H1 (cell line): Measurements from ENCODE around the gene COX7A2. TPM values are rescaled to one million over a fixed set of nuclear protein-coding genes. Genes with fewer than 3 reads are reported as not detected.

Source experiments
- CTCF ChIA-PET: fragments of 300-600 bp; sonication (Branson Sonifier 250); formaldehyde crosslinking; loops from one replicate; lab custom pipeline; 2021; ENCODE audit not compliant: partially characterized antibody; lab: Charles Lee
- POLR2A ChIA-PET: fragments of 300-600 bp; sonication (Branson Sonifier 250); formaldehyde crosslinking; loops from one replicate; lab custom pipeline; 2021; ENCODE audit warnings: inconsistent platforms; ENCODE audit not compliant: partially characterized antibody; lab: Charles Lee
- DNase-seq, 2 experiments: peaks; one replicate each; pipeline versions ENCODE4 v3.0.0 to v3.0.0-alpha.2; 2010 to 2022; ENCODE audit warnings: low spot score in 2 of 2, low read depth in 1 of 2, mixed read lengths in 1 of 2
- FAIRE-seq: peaks from 2 replicates; lab custom pipeline; 2011; peaks lifted over from hg19 to GRCh38; lab: Jason Lieb, UNC
- H2AFZ ChIP-seq: 2 replicates; pipeline ENCODE4 v1.8.1; 2012; ENCODE audit warnings: low read length, inconsistent platforms
- H2AK5ac ChIP-seq: 2 replicates; pipeline ENCODE4 v1.6.1; 2013; ENCODE audit warnings: low read depth, low read length
- H2BK120ac ChIP-seq: replicated peaks from 2 replicates; pipeline ENCODE3; 2013; ENCODE audit warnings: low read depth, low read length, inconsistent platforms
- H2BK12ac ChIP-seq: 2 replicates; pipeline ENCODE4 v1.6.1; 2013; ENCODE audit warnings: low read depth, low read length
- H2BK15ac ChIP-seq: 2 replicates; pipeline ENCODE4 v1.6.1; 2013; ENCODE audit warnings: low read length
- H2BK20ac ChIP-seq: 2 replicates; pipeline ENCODE4 v1.6.1; 2013; ENCODE audit warnings: low read length
- H2BK5ac ChIP-seq: 2 replicates; pipeline ENCODE4 v1.6.1; 2013; ENCODE audit warnings: low read depth, low read length
- H3K14ac ChIP-seq: 2 replicates; pipeline ENCODE4 v1.6.1; 2013; ENCODE audit warnings: inconsistent platforms; ENCODE audit not compliant: insufficient read length
- H3K18ac ChIP-seq: 2 replicates; pipeline ENCODE4 v1.6.1; 2013; ENCODE audit warnings: low read length; ENCODE audit errors: extremely low read depth
- H3K23ac ChIP-seq: 2 replicates; pipeline ENCODE4 v1.6.1; 2013; ENCODE audit warnings: inconsistent platforms; ENCODE audit not compliant: insufficient read length
- H3K23me2 ChIP-seq: 2 replicates; pipeline ENCODE4 v1.6.1; 2013; ENCODE audit warnings: low read depth, low read length
- H3K27ac ChIP-seq: 2 replicates; pipeline ENCODE4 v1.6.1; 2011; ENCODE audit warnings: low read depth, low read length, inconsistent platforms
- H3K27me3 ChIP-seq, 4 experiments: replicated peaks in 1 of 4; 1 replicate in 1 of 4; 2 replicates in 3 of 4; pipeline versions ENCODE4 v1.6.1 to v1.8.1; 2011 to 2013; ENCODE audit warnings: low read length in 3 of 4, mild to moderate bottlenecking in 3 of 4, inconsistent platforms in 2 of 4, mixed read lengths in 2 of 4, moderate library complexity in 1 of 4; ENCODE audit not compliant: control insufficient read depth in 3 of 4, insufficient read depth in 3 of 4; ENCODE audit errors: extremely low read depth in 1 of 4
- H3K36me3 ChIP-seq, 4 experiments: 2 replicates each; pipeline versions ENCODE4 v1.6.1 to v1.8.1; 2011 to 2013; ENCODE audit warnings: mild to moderate bottlenecking in 4 of 4, low read length in 3 of 4, moderate library complexity in 2 of 4, control low read depth in 1 of 4, inconsistent platforms in 1 of 4; ENCODE audit not compliant: insufficient read depth in 4 of 4, control insufficient read depth in 2 of 4
- H3K4ac ChIP-seq: replicated peaks from 2 replicates; pipeline ENCODE3; 2013; ENCODE audit warnings: low read length, low read depth, mixed read lengths, inconsistent platforms; ENCODE audit not compliant: insufficient read length
- H3K4me1 ChIP-seq, 4 experiments: replicated peaks in 1 of 4; 1 replicate in 1 of 4; 2 replicates in 3 of 4; pipeline versions ENCODE4 v1.6.1 to v1.8.1; 2011 to 2013; ENCODE audit warnings: low read length in 3 of 4, inconsistent platforms in 2 of 4, mixed read lengths in 1 of 4; ENCODE audit not compliant: insufficient read depth in 4 of 4, control insufficient read depth in 3 of 4
- H3K4me2 ChIP-seq, 2 experiments: 2 replicates each; pipeline versions ENCODE4 v1.6.1 to v1.8.1; 2011 to 2013; ENCODE audit warnings: low read depth in 2 of 2, low read length in 2 of 2, control low read depth in 1 of 2, inconsistent platforms in 1 of 2, mild to moderate bottlenecking in 1 of 2; ENCODE audit not compliant: insufficient read depth in 1 of 2
- H3K4me3 ChIP-seq, 4 experiments: fragments of 200-600, 300-600 bp in 1 of 4; sonication (generic), shearing (Covaris generic), sonication (Bioruptor Twin) in 1 of 4; 2 replicates each; pipeline versions ENCODE4 v1.5.1 to v1.8.1; 2011 to 2016; ENCODE audit warnings: low read length in 4 of 4, low read depth in 3 of 4, control low read depth in 2 of 4, inconsistent platforms in 2 of 4, mild to moderate bottlenecking in 2 of 4, mixed read lengths in 1 of 4, moderate library complexity in 1 of 4; ENCODE audit not compliant: insufficient read depth in 2 of 4; ENCODE audit errors: extremely low read depth in 1 of 4
- H3K56ac ChIP-seq: replicated peaks from 2 replicates; pipeline ENCODE3; 2013; ENCODE audit warnings: low read depth, mild to moderate bottlenecking, mixed read lengths, low read length, inconsistent platforms; ENCODE audit not compliant: insufficient read length
- H3K79me1 ChIP-seq: 2 replicates; pipeline ENCODE4 v1.6.1; 2013; ENCODE audit warnings: low read depth, low read length, control low read depth
- H3K79me2 ChIP-seq, 2 experiments: 2 replicates each; pipeline versions ENCODE4 v1.6.1 to v1.8.1; 2012 to 2013; ENCODE audit warnings: low read length in 2 of 2, mild to moderate bottlenecking in 2 of 2, inconsistent platforms in 1 of 2; ENCODE audit not compliant: insufficient read depth in 2 of 2, control insufficient read depth in 1 of 2
- H3K9ac ChIP-seq, 4 experiments: replicated peaks in 1 of 4; 1 replicate in 1 of 4; 2 replicates in 3 of 4; pipeline versions ENCODE4 v1.6.1 to v1.8.1; 2011 to 2013; ENCODE audit warnings: low read depth in 3 of 4, low read length in 3 of 4, control low read depth in 2 of 4, mild to moderate bottlenecking in 2 of 4, moderate library complexity in 2 of 4, inconsistent platforms in 1 of 4; ENCODE audit errors: extremely low read depth in 1 of 4
- H3K9me3 ChIP-seq, 2 experiments: 2 replicates each; pipeline versions ENCODE4 v1.6.1 to v1.8.1; 2012 to 2013; ENCODE audit warnings: mild to moderate bottlenecking in 2 of 2, moderate library complexity in 2 of 2, control low read depth in 1 of 2, inconsistent platforms in 1 of 2, low read depth in 1 of 2, low read length in 1 of 2, mixed read lengths in 1 of 2; ENCODE audit not compliant: insufficient read depth in 2 of 2
- H4K20me1 ChIP-seq, 2 experiments: replicated peaks in 1 of 2; 2 replicates each; pipeline versions ENCODE3 to v1.8.1; 2011 to 2013; ENCODE audit warnings: inconsistent platforms in 2 of 2, low read length in 2 of 2, mild to moderate bottlenecking in 1 of 2; ENCODE audit not compliant: insufficient read depth in 2 of 2, control insufficient read depth in 1 of 2
- H4K5ac ChIP-seq: 2 replicates; pipeline ENCODE4 v1.6.1; 2013; ENCODE audit warnings: low read length, low read depth, mixed read lengths, inconsistent platforms; ENCODE audit not compliant: insufficient read length
- H4K8ac ChIP-seq: 2 replicates; pipeline ENCODE4 v1.8.0; 2013; ENCODE audit warnings: mild to moderate bottlenecking, moderate library complexity, low read length, inconsistent platforms; ENCODE audit not compliant: insufficient read depth; ENCODE audit errors: extremely low read depth
- H4K91ac ChIP-seq: replicated peaks from 2 replicates; pipeline ENCODE3; 2013; ENCODE audit warnings: low read length, mixed read lengths, inconsistent platforms; ENCODE audit not compliant: insufficient read length
- BACH1 ChIP-seq: IDR thresholded peaks from 2 replicates; pipeline ENCODE4 v1.6.1; 2012; ENCODE audit warnings: low read length, improper control_type of control experiment
- EZH2 ChIP-seq: fragments of 200-600 bp; sonication (generic); IDR thresholded peaks from 2 replicates; pipeline ENCODE4 v1.7.1; 2012; ENCODE audit warnings: low read depth, mild to moderate bottlenecking, moderate library complexity, low read length, inconsistent platforms; ENCODE audit not compliant: severe bottlenecking
- FOSL1 ChIP-seq: IDR thresholded peaks from 2 replicates; pipeline ENCODE4 v1.6.1; 2011; ENCODE audit warnings: mild to moderate bottlenecking, low read depth, low read length, moderate library complexity; ENCODE audit not compliant: insufficient read depth
- JUND ChIP-seq: IDR thresholded peaks from 2 replicates; pipeline ENCODE4 v1.6.1; 2011; ENCODE audit warnings: mild to moderate bottlenecking, improper control_type of control experiment, low read length
- WGBS, 2 experiments: shearing (Covaris generic) in 1 of 2; methylation state at CpG; one replicate each; pipeline versions ENCODE4 v1.1.6 to v1.1.7; 2013 to 2015; ENCODE audit warnings: low lambda C conversion rate in 2 of 2, mixed read lengths in 2 of 2, inconsistent platforms in 1 of 2, low coverage in 1 of 2, missing lambda C conversion rate in 1 of 2; ENCODE audit not compliant: insufficient replicate concordance in 2 of 2, insufficient coverage in 1 of 2, insufficient read length in 1 of 2; ENCODE audit errors: extremely low coverage in 1 of 2, missing lambda C conversion rate in 1 of 2; 5-methylcytosine and 5-hydroxymethylcytosine counted together
- polyA plus RNA-seq, 7 experiments: library from polyadenylated mRNA; depleted of rRNA in 3 of 7; stranded (reverse) in 5 of 7; unstranded in 2 of 7; fragments of >200 nt in 5 of 7; fragments of 200-250 nt in 2 of 7; gene quantifications; 1 replicate in 5 of 7; 2 replicates in 1 of 7; 4 replicates in 1 of 7; pipeline versions ENCODE4 v1.2.1 to v1.2.3, GENCODE V29; 2011 to 2013; ENCODE audit warnings: missing spikeins in 2 of 7, mixed read lengths in 2 of 7
- total RNA-seq: library from RNA; stranded (reverse); fragmentation: NEBNext Ultra II Directional; extraction: Animal tissue kit (Norgen Biotek cat#: 25700); gene quantifications from 2 replicates; pipeline ENCODE4 v1.2.1, GENCODE V29; 2021

COX7A2 gene
- total and polyA plus RNA-seq, 2 of the 8 experiments (the other 6 are each of a cell fraction or from before 2014, with no cell fraction given) = 262 to 468 TPM

- ChIA-PET CTCF (interaction anchor here (0.7 to 6.8 kb wide), 12 partner anchors 10 to 260 kb away, joined by 3 to 66 read pairs (median 6); no protein-coding TSS in a partner anchor), POLR2A (interaction anchor here (0.8 to 1.7 kb wide), 8 partner anchors 9 to 58 kb away, joined by 3 to 10 read pairs (median 4); partner anchors contain the start of genes COX7A2 and TMEM30A)
- FAIRE-seq (peak; percentile 95), DNase-seq (no peak)
- peaks cover 0 to 81% of the 10 kb centered on the region in 2 experiments; a peak in 3 of 4 replicates for H3K79me2 ChIP-seq
- H4K91ac ChIP-seq = peak overlapping the region; percentile 23
- H3K4me1 ChIP-seq = peaks cover 2 to 9% (median 7%) of the 10 kb centered on the region in 4 experiments; a peak in 5 of 7 replicates
- H4K8ac ChIP-seq = no peak overlapping the region
- H3K4me3 ChIP-seq = peak overlapping the region in 1 of 4 experiments; percentile 42; a peak in 2 of 8 replicates
- H4K20me1 ChIP-seq = no peaks in the 10 kb centered on the region
- H2AFZ ChIP-seq = no peak overlapping the region
- H3K56ac ChIP-seq = no peak overlapping the region
- peak overlapping the region in 1 of 4 experiments; percentile 13; a peak in 1 of 7 replicates for H3K9ac ChIP-seq
- no peak overlapping the region for H3K23ac ChIP-seq
- H4K5ac ChIP-seq = peak overlapping the region; percentile 98
- H2BK15ac ChIP-seq = no peak overlapping the region
- peaks cover 4 to 7% of the 10 kb centered on the region in 2 experiments for H3K9me3 ChIP-seq
- H3K79me1 ChIP-seq = no peaks in the 10 kb centered on the region
- peak overlapping the region; percentile 54 for H2BK5ac ChIP-seq
- no peaks in the 10 kb centered on the region for H3K27me3 ChIP-seq
- peak overlapping the region; percentile 84 for H3K18ac ChIP-seq
- peak overlapping the region; percentile 92; the same call in 1 of the 2 replicates for H2AK5ac ChIP-seq
- H2BK20ac ChIP-seq = peak overlapping the region; percentile 98
- H3K36me3 ChIP-seq = peaks cover 0 to 29% (median 11%) of the 10 kb centered on the region in 4 experiments; a peak in 6 of 8 replicates
- no peak overlapping the region for H3K14ac ChIP-seq
- H3K23me2 ChIP-seq = no peaks in the 10 kb centered on the region
- peak overlapping the region; percentile 8 for H2BK120ac ChIP-seq
- H3K4me2 ChIP-seq = peak overlapping the region; percentile 55 to 57
- H3K4ac ChIP-seq = no peak overlapping the region
- peak overlapping the region; percentile 65; the same call in 1 of the 2 replicates for H2BK12ac ChIP-seq
- peak overlapping the region; percentile 80 for H3K27ac ChIP-seq
- WGBS, 2 experiments = 58% methylated on average over 5 of the region's 5 CpGs; no CpG with 5 or more reads in 1 of the 2 experiments
- peak; percentile 65 for TF ChIP-seq JUND
- TF ChIP-seq FOSL1 = no peak
- TF ChIP-seq EZH2 = no peak
- peak; percentile 29; the same call in 1 of the 2 replicates for TF ChIP-seq BACH1
These were observed 24.8 kb upstream of the COX7A2 start for GRCh38 chr6:75268121-75268987.
